Vagina (tissue), 2 donors: ENCODE measurements around the gene SLC31A1.

Source experiments
- CTCF ChIP-seq, 3 experiments: fragments of 450-650 bp in 2 of 3; fragments of 200-600 bp in 1 of 3; sonication (generic) in 1 of 3; IDR thresholded peaks; one replicate each; pipeline ENCODE4 v1.5.1; 2017 to 2019; ENCODE audit warnings: antibody characterized with exemption in 3 of 3, mild to moderate bottlenecking in 2 of 3, moderate library complexity in 2 of 3
- POLR2A ChIP-seq, 2 donors: fragments of 450-650 bp; IDR thresholded peaks; one replicate each; pipeline ENCODE4 v1.6.1; 2017; ENCODE audit warnings: antibody characterized with exemption in 2 of 2, mild to moderate bottlenecking in 2 of 2, moderate library complexity in 2 of 2
- POLR2AphosphoS5 ChIP-seq, 2 donors: sonication (generic); formaldehyde crosslinking; IDR thresholded peaks; one replicate each; pipeline ENCODE4 v1.9.0; 2017; ENCODE audit warnings: antibody characterized with exemption in 2 of 2, mild to moderate bottlenecking in 2 of 2, low read depth in 1 of 2; ENCODE audit not compliant: insufficient read depth in 1 of 2

GRCh38 chr9:113179839-113180238, 41.5 kb upstream of the SLC31A1 start:
- TF ChIP-seq CTCF (IDR thresholded peaks at IDR 0.05) (no peak), POLR2A (IDR thresholded peaks at IDR 0.05) (no peak), POLR2AphosphoS5 (IDR thresholded peaks at IDR 0.05; ENCODE audit: insufficient read depth in 1 of 2, low read depth in 1 of 2) (no peak)
